ENCODE measurements around the gene PIAS3.

The PIAS3 gene

GRCh38 chr1:145858901-145859490 lies at the start of gene PIAS3:
Gene PIAS3, minus strand, starts transcription at chr1:145859081. Its CDS starts 91 bp downstream, at chr1:145858990.
- in situ Hi-C loops (cut with HindIII; ENCODE audit: low sequenced_read_pairs) = loop anchor here (5.0 kb wide), 1 partner anchor 103 kb away; the partner anchor contains the start of genes ANKRD34A and POLR3GL

- in situ Hi-C loops (cut with HindIII; ENCODE audit: low sequenced_read_pairs) = no loop called here
Measured at GRCh38 chr1:145908653-145909052, 49.8 kb upstream of the PIAS3 start.

GRCh38 chr1:145906954-145907753 lies 48.3 kb upstream of the PIAS3 start:
- in situ Hi-C loops (cut with HindIII; ENCODE audit: low sequenced_read_pairs) = no loop called here

- in situ Hi-C loops (cut with HindIII; ENCODE audit: low sequenced_read_pairs) = no loop called here
Measured at GRCh38 chr1:145901312-145902021, 42.6 kb upstream of the PIAS3 start.

GRCh38 chr1:145898756-145899155 lies 39.9 kb upstream of the PIAS3 start:
- in situ Hi-C loops (cut with HindIII; ENCODE audit: low sequenced_read_pairs) = no loop called here

GRCh38 chr1:145897969-145898368 lies 39.1 kb upstream of the PIAS3 start:
- in situ Hi-C loops (cut with HindIII; ENCODE audit: low sequenced_read_pairs) = no loop called here

- in situ Hi-C loops (cut with HindIII; ENCODE audit: low sequenced_read_pairs) = no loop called here
Measured at GRCh38 chr1:145895471-145895870, 36.6 kb upstream of the PIAS3 start.

- in situ Hi-C loops (cut with HindIII; ENCODE audit: low sequenced_read_pairs) = no loop called here
Measured at GRCh38 chr1:145893306-145894055, 34.6 kb upstream of the PIAS3 start.

- in situ Hi-C loops (cut with HindIII; ENCODE audit: low sequenced_read_pairs) = no loop called here
Measured at GRCh38 chr1:145892486-145893087, 33.7 kb upstream of the PIAS3 start.

- in situ Hi-C loops (cut with HindIII; ENCODE audit: low sequenced_read_pairs) = no loop called here
Measured at GRCh38 chr1:145891587-145892485, 33.0 kb upstream of the PIAS3 start.

- in situ Hi-C loops (cut with HindIII; ENCODE audit: low sequenced_read_pairs) = no loop called here
Measured at GRCh38 chr1:145891143-145891542, 32.3 kb upstream of the PIAS3 start.

GRCh38 chr1:145889722-145890121 lies 30.8 kb upstream of the PIAS3 start:
- in situ Hi-C loops (cut with HindIII; ENCODE audit: low sequenced_read_pairs) = no loop called here

GRCh38 chr1:145887631-145888030 lies 28.8 kb upstream of the PIAS3 start:
- in situ Hi-C loops (cut with HindIII; ENCODE audit: low sequenced_read_pairs) = no loop called here

- in situ Hi-C loops (cut with HindIII; ENCODE audit: low sequenced_read_pairs) = no loop called here
Measured at GRCh38 chr1:145886816-145887215, 27.9 kb upstream of the PIAS3 start.

- in situ Hi-C loops (cut with HindIII; ENCODE audit: low sequenced_read_pairs) = no loop called here
Measured at GRCh38 chr1:145886390-145886789, 27.5 kb upstream of the PIAS3 start.

- in situ Hi-C loops (cut with HindIII; ENCODE audit: low sequenced_read_pairs) = no loop called here
Measured at GRCh38 chr1:145885738-145886287, 26.9 kb upstream of the PIAS3 start, which contains the start of gene ANKRD35. Gene ANKRD35, minus strand, starts transcription at chr1:145885866. Its CDS starts 108 bp downstream, at chr1:145885758.

GRCh38 chr1:145884675-145885074 lies 25.8 kb upstream of the PIAS3 start:
- in situ Hi-C loops (cut with HindIII; ENCODE audit: low sequenced_read_pairs) = no loop called here

GRCh38 chr1:145879775-145880174 lies 20.9 kb upstream of the PIAS3 start:
- in situ Hi-C loops (cut with HindIII; ENCODE audit: low sequenced_read_pairs) = no loop called here

- in situ Hi-C loops (cut with HindIII; ENCODE audit: low sequenced_read_pairs) = no loop called here
Measured at GRCh38 chr1:145878724-145879123, 19.8 kb upstream of the PIAS3 start.
